ENCODE results near the gene FOXO4.

The FOXO4 gene

GRCh38 chrX:71147496-71148277, 52.0 kb downstream of the FOXO4 start:
- DNase-seq: no peak

GRCh38 chrX:71148278-71148663, 52.6 kb downstream of the FOXO4 start:
- DNase-seq: no peak

- no peak for DNase-seq
Observed at GRCh38 chrX:71151366-71151765, 55.7 kb downstream of the FOXO4 start.

Measured in stimulated activated naive CD4-positive, alpha-beta T cell (primary cell).